Heart left ventricle (tissue), 13 donors: ENCODE measurements around the gene HERC2.

Source experiments
- CTCF ChIP-seq, 12 donors: fragments of 200-600 bp; sonication (generic) in 4 of 12; IDR thresholded peaks; one replicate each; pipeline versions ENCODE4 v1.5.0 to v1.8.0; 2018 to 2022; ENCODE audit warnings: antibody characterized with exemption in 12 of 12, mild to moderate bottlenecking in 5 of 12
- POLR2A ChIP-seq, 2 donors: fragments of 450-650 bp; IDR thresholded peaks; one replicate each; pipeline ENCODE4 v1.6.1; 2017; ENCODE audit warnings: antibody characterized with exemption in 2 of 2, mild to moderate bottlenecking in 2 of 2, moderate library complexity in 2 of 2
- donor health status: ischemic (EF 13 %, LVEDD 7.1; RV severe dilation, severe dysfunction).
- donor health status: DM: no; HTN: yes; CAD: no.
- donor health status: DM: no; HTN: no; CAD: no.
- donor health status: ischemic (EF 25% LVEDD 6.9; RV normal size, moderate dysfunction).
- donor health status: ischemic (EF 25% LVEDD 5.7; RV mildly dilated, moderate dysfunction).
- donor health status: ischemic (EF 35%, LVEDD 5.7; RV mildly dilated, moderate dysfunction).
- donor health status: nonischemic (EF 11% LVEDD 7.7; RV severe dilation, severe dysfunction).
- donor health status: DM: yes; HTN: yes; CAD: no.
- donor health status: PGD.
- donor health status: ischemic (EF 29% LVEDD 5.4; RV normal size, mild dysfunction).
- donor health status: nonischemic (EF 23%, LVEDD 6.1; RV moderate dilation, normal function).

GRCh38 chr15:28075573-28075972, 246.4 kb downstream of the HERC2 start:
- TF ChIP-seq CTCF (IDR thresholded peaks at IDR 0.05) (no peak), POLR2A (IDR thresholded peaks at IDR 0.05) (no peak)
